Uterus (tissue), 4 donors: ENCODE results near the gene DPP6. TPM values are rescaled to one million over a fixed set of nuclear protein-coding genes. Genes with fewer than 3 reads are reported as not detected.

Experiments used
- DNase-seq, 2 donors: peaks; one replicate each; pipeline ENCODE4 v3.0.0-alpha.2; 2019 to 2020
- H3K27ac ChIP-seq, 2 donors: fragments of 200-600 bp; sonication (generic); 1 replicate in 1 of 2; 2 replicates in 1 of 2; pipeline ENCODE4 v1.5.1; 2016 to 2018
- H3K27me3 ChIP-seq, 2 donors: fragments of 200-600 bp; sonication (generic); one replicate each; pipeline ENCODE4 v1.5.1; 2018 to 2019; ENCODE audit warnings: control low read depth in 1 of 2
- H3K36me3 ChIP-seq, 2 donors: fragments of 200-600 bp; sonication (generic); one replicate each; pipeline ENCODE4 v1.5.1; 2019; ENCODE audit warnings: control low read depth in 1 of 2
- H3K4me1 ChIP-seq, 2 donors: fragments of 200-600 bp; sonication (generic); one replicate each; pipeline ENCODE4 v1.5.1; 2018 to 2019; ENCODE audit warnings: control low read depth in 1 of 2
- H3K4me3 ChIP-seq, 2 donors: fragments of 200-600 bp; sonication (generic); 1 replicate in 1 of 2; 2 replicates in 1 of 2; pipeline ENCODE4 v1.5.1; 2018 to 2019; ENCODE audit warnings: mild to moderate bottlenecking in 1 of 2
- H3K9me3 ChIP-seq, 2 donors: fragments of 200-600 bp; sonication (generic); one replicate each; pipeline ENCODE4 v1.5.1; 2019; ENCODE audit warnings: control low read depth in 1 of 2
- POLR2A ChIP-seq, 2 donors: fragments of 450-650 bp; IDR thresholded peaks; one replicate each; pipeline ENCODE4 v1.6.1; 2016; ENCODE audit warnings: antibody characterized with exemption in 2 of 2, mild to moderate bottlenecking in 1 of 2, moderate library complexity in 1 of 2
- intact Hi-C: fragments of 100-400 bp; cut with DNase I; formaldehyde crosslinking; loops from one replicate; pipeline ENCODE4 v1.15.1; 2023; ENCODE audit warnings: low total_unique reads
- total RNA-seq, 4 donors: library from RNA; depleted of rRNA in 3 of 4; stranded (reverse); fragments of >200 nt in 3 of 4; gene quantifications; one replicate each; pipeline versions ENCODE4 v1.1.0 to v1.2.4, GENCODE V29; 2014 to 2023
- TF ChIP-seq, protein P1 (sequence below), 4 experiments: fragments of 200-600 bp in 2 of 4; fragments of 450-650 bp in 2 of 4; sonication (generic) in 2 of 4; IDR thresholded peaks; one replicate each; pipeline ENCODE4 v1.5.1; 2016 to 2019; ENCODE audit warnings: antibody characterized with exemption in 4 of 4, mild to moderate bottlenecking in 2 of 4, moderate library complexity in 1 of 4
- donor health status: DM: yes; HTN: yes; CAD: no.

DPP6 gene
- total RNA-seq, 4 donors from 2014 or later: 4.1 to 107 (median 42.7) TPM

DNA sequence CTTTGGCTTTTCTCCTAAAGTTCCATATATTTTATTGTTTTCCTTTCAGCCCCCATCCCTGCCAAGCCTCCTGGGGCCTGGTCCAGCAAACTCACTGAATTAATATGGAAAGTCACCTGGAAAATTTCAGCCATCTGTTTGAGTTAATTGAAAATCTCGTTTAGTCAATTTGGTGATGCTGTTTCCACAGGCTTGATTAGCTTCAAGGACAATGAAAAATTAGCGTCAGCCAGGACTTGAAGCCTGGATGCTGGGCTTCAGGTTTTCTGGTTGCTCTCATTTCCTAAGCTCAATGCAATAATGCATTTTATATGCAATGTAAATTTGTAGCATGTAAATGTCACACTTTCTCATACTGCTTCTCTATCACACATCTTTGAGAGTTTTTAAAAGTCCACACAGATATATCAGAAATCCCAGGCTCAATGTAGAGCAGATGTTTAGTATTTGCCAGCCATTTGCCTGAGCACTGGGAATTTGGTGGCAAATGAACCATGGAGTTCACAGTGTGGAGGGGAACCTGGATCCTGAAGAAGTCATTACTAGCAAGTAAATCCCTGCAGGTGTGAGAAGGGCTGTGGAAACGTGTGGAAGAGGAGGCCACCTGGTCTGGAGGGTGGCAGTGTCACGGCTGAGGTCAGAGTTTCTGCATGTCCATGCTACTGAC, 722.2 kb downstream of the DPP6 start:
- Histone ChIP-seq H3K4me1 (no peaks in the 10 kb centered on the region), H3K9me3 (no peaks in the 10 kb centered on the region), H3K27me3 (no peaks in the 10 kb centered on the region), H3K27ac (no peak overlapping the region), H3K4me3 (no peak overlapping the region), H3K36me3 (no peaks in the 10 kb centered on the region)
- TF ChIP-seq, protein P1, sequence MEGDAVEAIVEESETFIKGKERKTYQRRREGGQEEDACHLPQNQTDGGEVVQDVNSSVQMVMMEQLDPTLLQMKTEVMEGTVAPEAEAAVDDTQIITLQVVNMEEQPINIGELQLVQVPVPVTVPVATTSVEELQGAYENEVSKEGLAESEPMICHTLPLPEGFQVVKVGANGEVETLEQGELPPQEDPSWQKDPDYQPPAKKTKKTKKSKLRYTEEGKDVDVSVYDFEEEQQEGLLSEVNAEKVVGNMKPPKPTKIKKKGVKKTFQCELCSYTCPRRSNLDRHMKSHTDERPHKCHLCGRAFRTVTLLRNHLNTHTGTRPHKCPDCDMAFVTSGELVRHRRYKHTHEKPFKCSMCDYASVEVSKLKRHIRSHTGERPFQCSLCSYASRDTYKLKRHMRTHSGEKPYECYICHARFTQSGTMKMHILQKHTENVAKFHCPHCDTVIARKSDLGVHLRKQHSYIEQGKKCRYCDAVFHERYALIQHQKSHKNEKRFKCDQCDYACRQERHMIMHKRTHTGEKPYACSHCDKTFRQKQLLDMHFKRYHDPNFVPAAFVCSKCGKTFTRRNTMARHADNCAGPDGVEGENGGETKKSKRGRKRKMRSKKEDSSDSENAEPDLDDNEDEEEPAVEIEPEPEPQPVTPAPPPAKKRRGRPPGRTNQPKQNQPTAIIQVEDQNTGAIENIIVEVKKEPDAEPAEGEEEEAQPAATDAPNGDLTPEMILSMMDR (IDR thresholded peaks at IDR 0.05): no peak
- no peak for TF ChIP-seq POLR2A (IDR thresholded peaks at IDR 0.05)
- intact Hi-C loops: no loop called here
- DNase-seq: no peak

DNA sequence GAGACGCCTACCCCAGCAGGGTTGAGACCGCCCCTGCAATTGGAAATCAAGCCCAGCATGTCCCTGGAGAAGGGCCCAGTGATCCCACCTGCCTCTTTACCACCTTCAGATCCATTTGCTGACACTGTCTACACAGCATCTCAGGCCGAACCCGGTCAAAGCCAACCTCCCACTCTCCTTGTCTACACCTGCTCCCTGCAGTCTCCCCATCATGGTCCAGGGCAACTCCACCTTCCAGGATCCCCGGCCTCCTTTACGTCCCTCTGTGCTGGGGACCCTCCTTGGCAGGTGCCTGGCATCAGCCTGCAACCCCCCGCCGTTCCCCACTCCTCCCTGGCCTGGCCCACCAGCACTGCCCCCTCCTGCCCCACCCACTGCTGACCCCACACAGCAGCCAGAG, 723.5 kb downstream of the DPP6 start:
- no peak for DNase-seq
- Histone ChIP-seq H3K27ac (no peak overlapping the region), H3K27me3 (no peaks in the 10 kb centered on the region), H3K36me3 (no peaks in the 10 kb centered on the region), H3K9me3 (no peaks in the 10 kb centered on the region), H3K4me3 (no peak overlapping the region), H3K4me1 (no peaks in the 10 kb centered on the region)
- TF ChIP-seq, protein P1 (IDR thresholded peaks at IDR 0.05): no peak
- TF ChIP-seq POLR2A (IDR thresholded peaks at IDR 0.05): no peak
- intact Hi-C loops: no loop called here

DNA sequence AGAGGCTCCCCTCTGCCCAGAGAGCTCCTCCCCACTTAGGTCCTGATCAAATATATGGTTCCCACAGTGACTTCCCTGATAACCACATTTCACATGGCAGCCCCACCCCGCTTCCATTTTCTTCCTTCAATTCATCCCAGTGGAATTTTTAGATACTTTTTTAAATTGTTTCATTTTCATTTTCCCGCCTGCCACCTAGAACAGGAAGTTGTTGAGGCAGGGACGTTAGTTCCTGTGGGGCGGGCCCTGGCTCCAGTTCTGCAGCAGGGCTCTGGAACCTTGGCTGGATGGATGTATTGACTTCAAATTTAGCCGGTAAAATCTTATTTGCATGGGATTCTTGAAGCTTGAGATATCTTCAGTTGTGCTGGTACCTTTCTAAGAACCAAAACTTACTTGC, 724.2 kb downstream of the DPP6 start:
- Histone ChIP-seq H3K27ac (no peak overlapping the region), H3K4me3 (no peak overlapping the region), H3K27me3 (no peaks in the 10 kb centered on the region), H3K4me1 (no peaks in the 10 kb centered on the region), H3K36me3 (no peaks in the 10 kb centered on the region), H3K9me3 (no peaks in the 10 kb centered on the region)
- no peak for DNase-seq
- TF ChIP-seq, protein P1 (IDR thresholded peaks at IDR 0.05): no peak
- TF ChIP-seq POLR2A (IDR thresholded peaks at IDR 0.05): no peak
- intact Hi-C loops: no loop called here

DNA sequence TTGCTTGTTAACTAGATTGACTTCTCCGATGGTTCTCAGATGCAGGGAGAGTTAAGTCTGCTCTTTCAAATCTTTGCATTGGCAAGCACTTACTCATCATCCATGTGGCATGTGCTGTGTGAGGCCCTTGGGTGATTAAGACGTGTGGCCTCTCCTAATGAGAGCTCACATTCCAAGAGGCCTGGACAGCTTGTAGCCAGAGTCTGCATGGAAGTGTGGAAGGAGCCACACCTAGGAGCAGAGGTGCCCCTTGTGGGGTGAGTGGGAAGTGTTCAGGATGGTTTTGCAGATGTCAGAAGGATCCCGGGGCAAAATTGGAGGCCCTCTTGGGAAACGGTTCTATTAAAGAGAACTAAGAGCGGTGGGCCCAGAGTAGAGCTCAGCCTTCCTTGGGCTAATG, 724.8 kb downstream of the DPP6 start:
- Histone ChIP-seq H3K27me3 (no peaks in the 10 kb centered on the region), H3K9me3 (no peaks in the 10 kb centered on the region), H3K4me3 (no peak overlapping the region), H3K27ac (no peak overlapping the region), H3K4me1 (no peaks in the 10 kb centered on the region), H3K36me3 (no peaks in the 10 kb centered on the region)
- no peak for DNase-seq
- TF ChIP-seq, protein P1 (IDR thresholded peaks at IDR 0.05): no peak
- TF ChIP-seq POLR2A (IDR thresholded peaks at IDR 0.05): no peak
- intact Hi-C loops: no loop called here

DNA sequence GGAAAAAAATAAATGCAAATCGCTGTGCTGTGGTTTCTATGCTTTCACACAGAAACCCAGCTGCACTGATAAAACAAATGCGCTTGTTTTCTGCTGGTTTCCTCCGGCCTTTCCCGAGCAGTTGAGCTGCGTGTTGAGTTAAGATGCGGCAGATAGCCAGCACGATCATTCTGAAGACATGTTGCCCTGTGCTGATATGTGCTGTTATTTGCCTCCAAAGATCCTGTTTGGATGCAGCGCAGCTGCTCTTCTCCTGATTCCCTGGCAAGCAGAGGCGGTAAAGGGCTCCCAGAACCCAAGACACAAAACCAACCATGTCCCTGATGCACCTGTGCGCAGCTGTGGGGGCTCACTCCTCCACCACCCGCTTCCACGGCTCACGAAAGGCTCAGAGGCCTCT, 725.3 kb downstream of the DPP6 start:
- Histone ChIP-seq H3K4me1 (no peaks in the 10 kb centered on the region), H3K27me3 (no peaks in the 10 kb centered on the region), H3K4me3 (no peak overlapping the region), H3K36me3 (no peaks in the 10 kb centered on the region), H3K9me3 (no peaks in the 10 kb centered on the region), H3K27ac (no peak overlapping the region)
- TF ChIP-seq, protein P1 (IDR thresholded peaks at IDR 0.05): no peak
- no peak for TF ChIP-seq POLR2A (IDR thresholded peaks at IDR 0.05)
- no peak for DNase-seq
- intact Hi-C loops: no loop called here
